Endothelial cell of umbilical vein (primary cell): Measurements from ENCODE around the gene SMIM10. TPM values are rescaled to one million over a fixed set of nuclear protein-coding genes. Genes with fewer than 3 reads are reported as not detected.
"Not testable (repeated sequence)": the region's sequence is repeated elsewhere in the genome, so short reads cannot be mapped to it uniquely, and the experiment has no call there.

Experiments used
- Bru-seq: library from RNA; stranded (reverse); fragments of 400-500 nt; gene quantifications from one replicate; lab custom pipeline; 2021; lab: Mats Ljungman, UMichigan
- BruChase-seq, 2 experiments: library from RNA; stranded (reverse); fragments of 400-500 nt; gene quantifications; one replicate each; lab custom pipeline; 2021; lab: Mats Ljungman, UMichigan
- BruUV-seq: library from RNA; stranded (reverse); fragments of 400-500 nt; replicated peaks from 2 replicates; lab custom pipeline; 2021; lab: Mats Ljungman, UMichigan
- CTCF ChIA-PET: fragments of 300-600, 350-600 bp; sonication (Branson Sonifier 250); formaldehyde crosslinking; loops from one replicate; lab custom pipeline; 2021; ENCODE audit warnings: antibody characterized with exemption, inconsistent platforms; lab: Charles Lee
- POLR2A ChIA-PET: fragments of 300-600, 350-600 bp; sonication (Branson Sonifier 250); formaldehyde crosslinking; loops from one replicate; lab custom pipeline; 2021; ENCODE audit warnings: antibody characterized with exemption, inconsistent platforms; lab: Charles Lee
- DNase-seq: peaks from one replicate; pipeline ENCODE4 v3.0.0-alpha.2; 2011; ENCODE audit warnings: low read depth, low spot score
- FAIRE-seq: peaks from 2 replicates; lab custom pipeline; 2011; peaks lifted over from hg19 to GRCh38; lab: Jason Lieb, UNC
- H2AFZ ChIP-seq: 2 replicates; pipeline ENCODE4 v1.6.0; 2012; ENCODE audit warnings: low read depth, low read length, control low read depth, inconsistent platforms
- H3K27ac ChIP-seq: 2 replicates; pipeline ENCODE4 v1.5.1; 2011; ENCODE audit warnings: low read depth, mild to moderate bottlenecking, control low read depth, low read length, moderate library complexity; ENCODE audit not compliant: insufficient read depth
- H3K27me3 ChIP-seq, 2 experiments: 2 replicates each; pipeline versions ENCODE4 v1.6.0 to v1.6.1; 2011; ENCODE audit warnings: low read length in 2 of 2, mixed read lengths in 1 of 2; ENCODE audit not compliant: control insufficient read depth in 2 of 2, insufficient read depth in 2 of 2
- H3K36me3 ChIP-seq, 2 experiments: 2 replicates in 1 of 2; 3 replicates in 1 of 2; pipeline ENCODE4 v1.5.1; 2011; ENCODE audit warnings: low read length in 2 of 2, mild to moderate bottlenecking in 1 of 2, moderate library complexity in 1 of 2; ENCODE audit not compliant: control insufficient read depth in 2 of 2, insufficient read depth in 2 of 2; ENCODE audit errors: extremely low read depth in 1 of 2
- H3K4me1 ChIP-seq: 3 replicates; pipeline ENCODE4 v1.5.1; 2011; ENCODE audit warnings: mild to moderate bottlenecking, low read length; ENCODE audit not compliant: control insufficient read depth, insufficient read depth; ENCODE audit errors: extremely low read depth
- H3K4me2 ChIP-seq: 2 replicates; pipeline ENCODE4 v1.6.1; 2011; ENCODE audit warnings: low read length, control low read depth, mixed read lengths; ENCODE audit not compliant: insufficient read depth
- H3K4me3 ChIP-seq, 3 experiments: fragments of 200-600 bp in 1 of 3; sonication (generic), shearing (Covaris generic) in 1 of 3; replicated peaks in 1 of 3; 2 replicates each; pipeline ENCODE4 v1.5.1; 2011 to 2016; ENCODE audit warnings: control low read depth in 3 of 3, low read length in 3 of 3, mild to moderate bottlenecking in 2 of 3, inconsistent platforms in 1 of 3, low read depth in 1 of 3, moderate library complexity in 1 of 3; ENCODE audit not compliant: insufficient read depth in 1 of 3
- H3K79me2 ChIP-seq: 2 replicates; pipeline ENCODE4 v1.6.0; 2012; ENCODE audit warnings: low read length, inconsistent platforms; ENCODE audit not compliant: control insufficient read depth, insufficient read depth
- H3K9ac ChIP-seq: replicated peaks from 2 replicates; pipeline ENCODE3; 2011; ENCODE audit warnings: low read length, control low read depth; ENCODE audit not compliant: insufficient read depth; ENCODE audit errors: extremely low read depth
- H3K9me1 ChIP-seq: replicated peaks from 3 replicates; pipeline ENCODE4 v1.6.0; 2011; ENCODE audit warnings: mild to moderate bottlenecking, low read length; ENCODE audit not compliant: control insufficient read depth, insufficient read depth; ENCODE audit errors: extremely low read depth
- H3K9me3 ChIP-seq: replicated peaks from 2 replicates; pipeline ENCODE4 v1.5.1; 2012; ENCODE audit warnings: low read length, inconsistent platforms; ENCODE audit not compliant: control insufficient read depth, insufficient read depth
- H4K20me1 ChIP-seq: replicated peaks from 2 replicates; pipeline ENCODE3; 2011; ENCODE audit warnings: mild to moderate bottlenecking, low read length; ENCODE audit not compliant: control insufficient read depth, insufficient read depth; ENCODE audit errors: extremely low read depth
- CTCF ChIP-seq, 2 donors: IDR thresholded peaks; 1 replicate in 1 of 2; 2 replicates in 1 of 2; pipeline ENCODE4 v1.5.1; 2011; ENCODE audit warnings: low read length in 2 of 2, mild to moderate bottlenecking in 2 of 2, moderate library complexity in 2 of 2, control low read depth in 1 of 2, inconsistent platforms in 1 of 2, low read depth in 1 of 2; ENCODE audit not compliant: insufficient read depth in 1 of 2; ENCODE audit errors: extremely low read depth in 1 of 2
- EZH2 ChIP-seq: IDR thresholded peaks from 2 replicates; pipeline ENCODE4 v1.6.1; 2012; ENCODE audit warnings: borderline replicate concordance, low read depth, mild to moderate bottlenecking, moderate library complexity, low read length, inconsistent platforms; ENCODE audit not compliant: severe bottlenecking
- FOS ChIP-seq: IDR thresholded peaks from 2 replicates; pipeline ENCODE4 v1.6.1; 2011; ENCODE audit warnings: mild to moderate bottlenecking, low read length, moderate library complexity, borderline replicate concordance; ENCODE audit not compliant: insufficient read depth
- GATA2 ChIP-seq: IDR thresholded peaks from 2 replicates; pipeline ENCODE4 v1.7.0; 2011; ENCODE audit warnings: low read depth, mild to moderate bottlenecking, moderate library complexity, mixed read lengths, low read length; ENCODE audit not compliant: insufficient read length, insufficient read depth
- JUN ChIP-seq: IDR thresholded peaks from 2 replicates; pipeline ENCODE4 v1.6.1; 2011; ENCODE audit warnings: borderline replicate concordance, low read depth; ENCODE audit not compliant: insufficient read length, insufficient read depth
- MAX ChIP-seq: IDR thresholded peaks from 2 replicates; pipeline ENCODE4 v1.6.1; 2011; ENCODE audit not compliant: insufficient read depth, insufficient read length
- MYC ChIP-seq: IDR thresholded peaks from one replicate; pipeline ENCODE4 v1.6.1; 2011; ENCODE audit warnings: mild to moderate bottlenecking, low read depth, low read length
- POLR2A ChIP-seq: IDR thresholded peaks from 2 replicates; pipeline ENCODE4 v1.6.1; 2012; ENCODE audit warnings: low read depth, mild to moderate bottlenecking, control low read depth, low read length
- POLR2AphosphoS5 ChIP-seq: IDR thresholded peaks from 2 replicates; pipeline ENCODE4 v1.6.1; 2012; ENCODE audit warnings: low read depth, mild to moderate bottlenecking, control low read depth, low read length, moderate library complexity; ENCODE audit not compliant: insufficient read depth
- dilution Hi-C: fragments of 300-500 bp; cut with MboI; formaldehyde crosslinking; loops from one replicate; pipeline ENCODE4 v1.15.0; 2019; ENCODE audit warnings: low sequenced_read_pairs; ENCODE audit not compliant: extremely low pct_ligation_motif_present
- intact Hi-C: fragments of 100-400 bp; cut with micrococcal nuclease; formaldehyde crosslinking; loops from one replicate; pipeline ENCODE4 v1.10.0; 2022
- long read RNA-seq: library from polyadenylated mRNA; stranded (forward); transcript quantifications from one replicate; pipeline ENCODE4 v2.0.0, GENCODE V29; 2021
- polyA minus RNA-seq, 3 experiments: library from RNA; depleted of rRNA, polyadenylated mRNA; stranded (reverse); fragments of >200 nt; gene quantifications; 1 replicate in 1 of 3; 2 replicates in 2 of 3; pipeline ENCODE4 v1.2.3, GENCODE V29; 2011
- polyA plus RNA-seq, 4 experiments: library from polyadenylated mRNA; depleted of rRNA in 3 of 4; stranded (reverse) in 3 of 4; unstranded in 1 of 4; fragments of >200 nt; gene quantifications; 2 replicates each; pipeline versions ENCODE4 v1.2.1 to v1.2.3, GENCODE V29; 2011 to 2012; ENCODE audit warnings: missing spikeins in 1 of 4
- total RNA-seq: library from RNA; stranded (reverse); gene quantifications from 2 replicates; pipeline ENCODE4 v1.2.3, GENCODE V29; 2021

The SMIM10 gene
- total RNA-seq (1.3 and 2.7 TPM in 2 replicates), polyA plus RNA-seq (2.0 and 2.4 TPM in 2 replicates), polyA minus RNA-seq (0.34 and 0.55 TPM in 2 replicates), Bru-seq, nascent RNA (percentile 42 among the genes with signal in this experiment), BruChase-seq, experiment 1, labeled RNA remaining after a 6-hour chase (percentile 58 among the genes with signal in this experiment), BruChase-seq, experiment 2, labeled RNA remaining after a 2-hour chase (percentile 47 among the genes with signal in this experiment)
- polyA plus RNA-seq (2011; cell fraction: cytosol; rRNA removed) = 1.3 and 1.4 TPM in 2 replicates
- polyA plus RNA-seq (2011; cell fraction: nucleus; rRNA removed) = 0.48 and 0.53 TPM in 2 replicates
- 0.95 and 2.3 TPM in 2 replicates for polyA plus RNA-seq (2012)
- 18.4 TPM for polyA minus RNA-seq (2011; cell fraction: cytosol; rRNA and poly(A)+ RNA removed)
- polyA minus RNA-seq (2011; cell fraction: nucleus; rRNA and poly(A)+ RNA removed) = 0.29 TPM in 1 of 2 replicates, not detected in the other
- long read RNA-seq, transcript SMIM10-201 (1 exons, 1,536 nt) = major isoform, 8 of 8 reads
- long read RNA-seq, partial matches to known transcripts = 0 of 8 reads
- long read RNA-seq, other reads (novel, unspliced or antisense) = 0 of 8 reads

DNA sequence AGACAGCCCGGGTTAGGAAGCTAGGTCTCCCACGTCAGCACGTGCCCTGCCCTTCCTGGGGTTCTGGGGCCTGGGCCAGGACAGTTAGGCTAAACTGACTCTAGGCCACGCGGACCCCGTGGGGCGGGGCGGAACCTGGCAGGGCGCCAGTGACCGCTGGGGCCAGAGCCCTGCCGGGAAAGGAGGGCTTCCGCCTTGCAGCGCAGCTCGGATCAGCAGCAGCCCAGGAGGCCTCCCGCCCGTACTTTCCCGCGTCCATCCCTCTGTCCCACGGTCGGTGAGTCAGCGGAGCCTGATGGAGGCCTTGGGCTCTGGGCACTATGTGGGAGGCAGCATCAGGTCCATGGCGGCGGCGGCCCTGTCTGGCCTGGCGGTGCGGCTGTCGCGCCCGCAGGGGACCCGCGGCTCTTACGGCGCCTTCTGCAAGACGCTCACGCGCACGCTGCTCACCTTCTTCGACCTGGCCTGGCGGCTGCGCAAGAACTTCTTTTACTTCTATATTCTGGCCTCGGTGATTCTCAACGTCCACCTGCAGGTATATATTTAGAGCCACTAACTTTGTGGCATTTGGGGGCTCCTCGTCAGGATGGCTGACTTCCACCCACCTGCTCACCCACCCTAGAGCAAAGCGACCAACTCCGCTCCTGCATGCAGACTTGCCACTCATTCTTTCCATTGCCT, at the start of gene SMIM10:
Gene SMIM10, plus strand, starts transcription at position 191 of the 681 bp plus-strand sequence. Its CDS starts 105 bp downstream, at position 296.
- Histone ChIP-seq H4K20me1 (no peaks in the 10 kb centered on the region), H3K27ac (no peak within 1 kb of the TSS), H3K79me2 (no peaks in the 10 kb centered on the region), H3K4me1 (peaks cover 4% of the 10 kb centered on the region), H3K4me2 (peak within 1 kb of the TSS; percentile 20), H3K9me1 (no peaks in the 10 kb centered on the region), H3K9ac (peak within 1 kb of the TSS; percentile 13), H3K9me3 (no peaks in the 10 kb centered on the region), H2AFZ (peak within 1 kb of the TSS; percentile 39), H3K4me3 (peak within 1 kb of the TSS in 2 of 3 experiments; percentile 3 to 38), H3K27me3 (no peaks in the 10 kb centered on the region), H3K36me3 (no peaks in the 10 kb centered on the region)
- DNase-seq (peak; percentile 52), FAIRE-seq (peak; percentile 78)
- BruUV-seq = no TSS peak
- intact Hi-C loops (no loop called here), dilution Hi-C loops (no loop called here)
- ChIA-PET CTCF (interaction anchor here (2.1 kb wide), 1 partner anchor 26 kb away, joined by 8 read pairs; no protein-coding TSS in a partner anchor), POLR2A (no interaction called here)
- no peak for TF ChIP-seq MAX
- TF ChIP-seq JUN = no peak
- no peak for TF ChIP-seq CTCF (IDR thresholded peaks at IDR 0.05; ENCODE audit: extremely low read depth in 1 of 2, insufficient read depth in 1 of 2, low read depth in 1 of 2, low read length in 2 of 2)
- no peak for TF ChIP-seq POLR2A
- no peak for TF ChIP-seq EZH2
- peak; percentile 36 for TF ChIP-seq FOS
- no peak for TF ChIP-seq GATA2
- peak; percentile 27 for TF ChIP-seq POLR2AphosphoS5
- TF ChIP-seq MYC = no peak

DNA sequence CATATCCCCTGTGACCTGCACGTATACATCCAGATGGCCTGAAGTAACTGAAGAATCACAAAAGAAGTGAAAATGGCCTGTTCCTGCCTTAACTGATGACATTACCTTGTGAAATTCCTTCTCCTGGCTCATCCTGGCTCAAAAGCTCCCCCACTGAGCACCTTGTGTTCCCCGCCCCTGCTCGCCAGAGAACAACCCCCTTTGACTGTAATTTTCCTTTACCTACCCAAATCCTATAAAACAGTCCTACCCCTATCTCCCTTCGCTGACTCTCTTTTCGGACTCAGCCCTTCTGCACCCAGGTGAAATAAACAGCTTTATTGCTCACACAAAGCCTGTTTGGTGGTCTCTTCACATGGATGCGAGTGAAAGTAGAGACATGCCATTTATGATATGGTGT, 44.4 kb upstream of the SMIM10 start:
- peaks cover 19% of the 10 kb centered on the region for H3K4me1 ChIP-seq
- H3K27ac ChIP-seq, H4K20me1 ChIP-seq, BruUV-seq, intact Hi-C loops, H3K9ac ChIP-seq, H3K27me3 ChIP-seq, POLR2A ChIA-PET, H3K4me3 ChIP-seq, H3K79me2 ChIP-seq, CTCF ChIA-PET, H3K9me1 ChIP-seq, FAIRE-seq, H3K4me2 ChIP-seq, H3K9me3 ChIP-seq, H2AFZ ChIP-seq, DNase-seq, dilution Hi-C loops, H3K36me3 ChIP-seq: not testable (repeated sequence)
